ENCODE data around the gene ELANE. TPM values are rescaled to one million over a fixed set of nuclear protein-coding genes. Genes with fewer than 3 reads are reported as not detected.

ELANE gene
- total RNA-seq, 4 donors from 2014 or later = 2.4 to 2.8 TPM; not detected in 2

- TF ChIP-seq CTCF (IDR thresholded peaks at IDR 0.05; ENCODE audit: low read depth) = no peak
Measured at GRCh38 chr19:848386-848921, 3.6 kb upstream of the ELANE start.

GRCh38 chr19:850221-850978, 1.7 kb upstream of the ELANE start:
- TF ChIP-seq CTCF (IDR thresholded peaks at IDR 0.05; ENCODE audit: low read depth) = no peak

GRCh38 chr19:850979-851335, 1.1 kb upstream of the ELANE start:
- no peak for TF ChIP-seq CTCF (IDR thresholded peaks at IDR 0.05; ENCODE audit: low read depth)

GRCh38 chr19:853014-853585, 997 bp downstream of the ELANE start:
- no peak for TF ChIP-seq CTCF (IDR thresholded peaks at IDR 0.05; ENCODE audit: low read depth)

- no peak for TF ChIP-seq CTCF (IDR thresholded peaks at IDR 0.05; ENCODE audit: low read depth)
Measured at GRCh38 chr19:854549-854948, 2.4 kb downstream of the ELANE start.

GRCh38 chr19:855142-855541, 3.0 kb downstream of the ELANE start:
- no peak for TF ChIP-seq CTCF (IDR thresholded peaks at IDR 0.05; ENCODE audit: low read depth)

- TF ChIP-seq CTCF (IDR thresholded peaks at IDR 0.05; ENCODE audit: low read depth) = no peak
Measured at GRCh38 chr19:855566-856120, 3.5 kb downstream of the ELANE start.
